Smooth muscle cell (in vitro differentiated cells): ENCODE measurements around the gene LDLRAD1. TPM values are rescaled to one million over a fixed set of nuclear protein-coding genes. Genes with fewer than 3 reads are reported as not detected.
A peak's percentile ranks its signal among the peaks of the same experiment; 100 is the strongest.

ENCODE experiments used
- DNase-seq: peaks from one replicate; lab custom pipeline; 2025; ENCODE audit not compliant: unreplicated experiment; lab: John Stamatoyannopoulos, UW
- H2AFZ ChIP-seq: fragments of 200-600 bp; sonication (generic); 2 replicates; pipeline ENCODE4 v1.6.0; 2016; ENCODE audit warnings: antibody characterized with exemption, low read depth, mild to moderate bottlenecking
- H3F3A ChIP-seq: fragments of 200-600 bp; sonication (generic); 2 replicates; pipeline ENCODE4 v1.6.0; 2017; ENCODE audit warnings: antibody characterized with exemption, low read depth
- H3K27ac ChIP-seq: fragments of 200-600 bp; sonication (generic); 2 replicates; pipeline ENCODE4 v1.5.1; 2016; ENCODE audit warnings: low read depth, mild to moderate bottlenecking
- H3K27me3 ChIP-seq: fragments of 200-600 bp; sonication (generic); 2 replicates; pipeline ENCODE4 v1.6.1; 2016; ENCODE audit warnings: low read depth, mild to moderate bottlenecking
- H3K36me3 ChIP-seq: fragments of 200-600 bp; sonication (generic); 2 replicates; pipeline ENCODE4 v1.5.1; 2016; ENCODE audit warnings: low read depth
- H3K4me1 ChIP-seq: fragments of 200-600 bp; sonication (generic); 2 replicates; pipeline ENCODE4 v1.5.1; 2016; ENCODE audit warnings: low read depth
- H3K4me2 ChIP-seq: fragments of 200-600 bp; sonication (generic); 2 replicates; pipeline ENCODE4 v1.6.0; 2016; ENCODE audit warnings: mild to moderate bottlenecking
- H3K4me3 ChIP-seq: fragments of 200-600 bp; sonication (generic); 2 replicates; pipeline ENCODE4 v1.5.1; 2016; ENCODE audit warnings: mild to moderate bottlenecking
- H3K79me2 ChIP-seq: fragments of 200-600 bp; sonication (generic); 2 replicates; pipeline ENCODE4 v1.6.0; 2016; ENCODE audit warnings: low read depth, mild to moderate bottlenecking
- H3K9ac ChIP-seq: fragments of 200-600 bp; sonication (generic); 2 replicates; pipeline ENCODE4 v1.6.0; 2016; ENCODE audit warnings: low read depth
- H3K9me3 ChIP-seq: fragments of 200-600 bp; sonication (generic); replicated peaks from 2 replicates; pipeline ENCODE4 v1.5.1; 2016; ENCODE audit warnings: low read depth
- H4K20me1 ChIP-seq: fragments of 200-600 bp; sonication (generic); 2 replicates; pipeline ENCODE4 v1.6.0; 2016; ENCODE audit warnings: low read depth
- CTCF ChIP-seq: fragments of 200-600 bp; sonication (generic); IDR thresholded peaks from 2 replicates; pipeline ENCODE4 v1.5.1; 2017; ENCODE audit warnings: borderline replicate concordance, mild to moderate bottlenecking, antibody characterized with exemption; ENCODE audit not compliant: insufficient read depth, poor library complexity, severe bottlenecking
- WGBS: methylation state at CpG from one replicate; pipeline ENCODE4 v1.1.7; 2016; ENCODE audit warnings: low lambda C conversion rate; 5-methylcytosine and 5-hydroxymethylcytosine counted together
- polyA plus RNA-seq: library from polyadenylated mRNA; unstranded; fragments of >200 nt; fragmentation: Nextera tagmentation; extraction: Ambion mirVana; gene quantifications from 2 replicates; pipeline ENCODE4 v1.2.1, GENCODE V29; 2016
- total RNA-seq: library from RNA; depleted of rRNA; stranded (reverse); fragments of >200 nt; gene quantifications from 2 replicates; pipeline ENCODE4 v1.2.3, GENCODE V29; 2014

Gene LDLRAD1
- not detected in 2 replicates for total RNA-seq
- not detected in 2 replicates for polyA plus RNA-seq

GRCh38 chr1:54017979-54018378 lies at the start of gene LDLRAD1:
TSS of gene LDLRAD1 (minus strand) at chr1:54018186. CDS start at chr1:54018112, 74 bp downstream.
- H3K4me3 ChIP-seq = no peak within 1 kb of the TSS
- no peaks in the 10 kb centered on the region for H3K36me3 ChIP-seq
- no peaks in the 10 kb centered on the region for H4K20me1 ChIP-seq
- no peak within 1 kb of the TSS for H3K9ac ChIP-seq
- 67% methylated on average over 6 of the region's 6 CpGs for WGBS
- H3K4me2 ChIP-seq = no peak within 1 kb of the TSS
- no peaks in the 10 kb centered on the region for H3K9me3 ChIP-seq
- no peak for TF ChIP-seq CTCF
- H3K4me1 ChIP-seq = no peaks in the 10 kb centered on the region
- no peaks in the 10 kb centered on the region for H3K27me3 ChIP-seq
- H3F3A ChIP-seq = no peaks in the 10 kb centered on the region
- H2AFZ ChIP-seq = no peak within 1 kb of the TSS
- no peaks in the 10 kb centered on the region for H3K79me2 ChIP-seq
- no peak within 1 kb of the TSS for H3K27ac ChIP-seq
- DNase-seq = no peak

- DNase-seq = no peak
Measured at GRCh38 chr1:54064299-54064698, 46.3 kb upstream of the LDLRAD1 start.

GRCh38 chr1:54054438-54054749 lies 36.4 kb upstream of the LDLRAD1 start:
- H4K20me1 ChIP-seq = peaks cover 22% of the 10 kb centered on the region
- H3K4me3 ChIP-seq = peak overlapping the region; percentile 77
- peak overlapping the region; percentile 84 for H3K4me2 ChIP-seq
- TF ChIP-seq CTCF = no peak
- peaks cover 13% of the 10 kb centered on the region for H3K4me1 ChIP-seq
- H3F3A ChIP-seq = peaks cover 4% of the 10 kb centered on the region
- 76% methylated on average over 5 of the region's 5 CpGs for WGBS
- H3K27ac ChIP-seq = no peak overlapping the region
- H3K9me3 ChIP-seq = no peaks in the 10 kb centered on the region
- H2AFZ ChIP-seq = peak overlapping the region; percentile 64
- no peaks in the 10 kb centered on the region for H3K36me3 ChIP-seq
- no peak for DNase-seq
- peaks cover 27% of the 10 kb centered on the region for H3K79me2 ChIP-seq
- peak overlapping the region; percentile 95 for H3K9ac ChIP-seq
- H3K27me3 ChIP-seq = no peaks in the 10 kb centered on the region

More at GRCh38 chr1:54064299-54064698, 46.3 kb upstream of the LDLRAD1 start:
- no peaks in the 10 kb centered on the region for H3K79me2 ChIP-seq
- no peak overlapping the region for H3K9ac ChIP-seq
- H3K4me3 ChIP-seq = no peak overlapping the region
- no peak overlapping the region for H2AFZ ChIP-seq
- no peaks in the 10 kb centered on the region for H3K9me3 ChIP-seq
- H3K36me3 ChIP-seq = no peaks in the 10 kb centered on the region
- no peaks in the 10 kb centered on the region for H4K20me1 ChIP-seq
- no peaks in the 10 kb centered on the region for H3F3A ChIP-seq
- 95% methylated on average over 5 of the region's 5 CpGs for WGBS
- no peaks in the 10 kb centered on the region for H3K4me1 ChIP-seq
- H3K4me2 ChIP-seq = no peak overlapping the region
- TF ChIP-seq CTCF = no peak
- H3K27ac ChIP-seq = no peak overlapping the region
- no peaks in the 10 kb centered on the region for H3K27me3 ChIP-seq

GRCh38 chr1:54053745-54054437 lies 35.9 kb upstream of the LDLRAD1 start:
- Histone ChIP-seq H3K9me3 (no peaks in the 10 kb centered on the region), H2AFZ (peak overlapping the region; percentile 64), H3K4me3 (peak overlapping the region; percentile 77), H4K20me1 (peaks cover 27% of the 10 kb centered on the region), H3F3A (peaks cover 4% of the 10 kb centered on the region), H3K9ac (peak overlapping the region; percentile 95), H3K4me1 (peaks cover 13% of the 10 kb centered on the region), H3K79me2 (peaks cover 32% of the 10 kb centered on the region), H3K4me2 (peak overlapping the region; percentile 84), H3K27ac (peak overlapping the region; percentile 91), H3K27me3 (no peaks in the 10 kb centered on the region), H3K36me3 (no peaks in the 10 kb centered on the region)
- WGBS = 23% methylated on average over 21 of the region's 21 CpGs
- no peak for DNase-seq
- TF ChIP-seq CTCF = no peak
